Raji (cell line): Measurements from ENCODE around the gene ZNF837.

ENCODE experiments used
- POLR2A ChIP-seq: IDR thresholded peaks from 2 replicates; pipeline ENCODE4 v1.6.1; 2011; ENCODE audit warnings: low read depth, low read length, control low read depth; ENCODE audit not compliant: insufficient read depth

The ZNF837 gene

GRCh38 chr19:58380662-58381459 lies at the start of gene ZNF837:
ZNF837 (minus strand) TSS chr19:58381030; CDS start chr19:58369332, 11,698 bp downstream.
- peak; percentile 47 for TF ChIP-seq POLR2A

DNA sequence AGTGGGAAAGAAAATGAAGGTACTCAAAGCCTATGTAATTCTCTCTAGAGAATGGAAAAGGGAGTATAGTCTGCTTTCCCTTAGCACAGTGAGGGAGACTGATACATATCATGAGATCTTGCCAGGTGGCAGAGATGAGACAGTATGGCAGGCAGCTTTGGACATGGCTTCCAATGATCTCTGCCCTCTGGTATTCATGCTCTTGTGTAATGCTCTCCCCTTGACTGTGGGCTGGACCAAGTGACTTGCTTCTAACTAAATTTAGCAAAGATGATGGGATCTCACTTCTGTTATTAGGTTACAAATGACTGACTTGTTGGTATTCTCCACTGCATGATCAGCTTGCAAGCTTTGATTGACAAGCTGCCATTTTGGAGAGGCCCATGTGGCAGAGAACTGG lies 48.9 kb upstream of the ZNF837 start:
- TF ChIP-seq POLR2A = no peak

DNA sequence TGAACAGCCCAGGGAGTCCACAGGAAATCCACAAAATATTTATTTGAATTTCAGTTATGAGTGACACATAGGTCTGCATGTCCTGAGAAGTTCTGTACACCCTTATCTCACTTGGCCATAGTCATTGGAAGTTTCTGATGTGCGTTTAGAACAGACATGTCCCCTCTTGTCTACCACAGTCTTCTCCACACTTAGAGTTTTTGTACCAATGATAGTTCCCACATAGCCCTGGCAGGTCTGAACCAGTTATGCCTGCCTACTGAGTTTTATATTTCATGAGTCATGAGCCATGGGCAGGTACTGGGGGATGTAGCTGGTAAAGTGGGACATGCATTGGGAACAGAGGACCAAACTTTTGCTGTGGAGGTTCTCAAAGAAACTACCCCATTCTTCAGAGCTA lies 47.8 kb upstream of the ZNF837 start:
- no peak for TF ChIP-seq POLR2A

GRCh38 chr19:58417071-58417470 lies 36.2 kb upstream of the ZNF837 start:
- TF ChIP-seq POLR2A = no peak

DNA sequence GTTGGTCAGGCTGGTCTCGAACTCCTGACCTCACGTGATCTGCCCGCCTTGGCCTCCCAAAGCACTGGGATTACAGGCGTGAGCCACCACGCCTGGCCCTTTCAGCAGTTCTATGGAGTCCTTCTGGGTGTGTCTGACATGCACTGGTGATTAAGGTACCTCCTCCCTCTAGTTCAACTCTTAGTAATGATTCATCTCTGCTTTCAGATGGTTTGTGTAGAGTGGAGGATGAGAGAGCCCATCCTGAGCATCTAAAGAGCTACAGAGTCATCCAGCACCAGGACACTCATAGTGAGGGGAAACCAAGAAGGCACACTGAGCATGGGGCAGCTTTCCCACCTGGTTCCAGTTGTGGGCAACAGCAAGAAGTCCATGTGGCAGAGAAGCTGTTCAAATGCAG lies 35.8 kb upstream of the ZNF837 start:
- no peak for TF ChIP-seq POLR2A

DNA sequence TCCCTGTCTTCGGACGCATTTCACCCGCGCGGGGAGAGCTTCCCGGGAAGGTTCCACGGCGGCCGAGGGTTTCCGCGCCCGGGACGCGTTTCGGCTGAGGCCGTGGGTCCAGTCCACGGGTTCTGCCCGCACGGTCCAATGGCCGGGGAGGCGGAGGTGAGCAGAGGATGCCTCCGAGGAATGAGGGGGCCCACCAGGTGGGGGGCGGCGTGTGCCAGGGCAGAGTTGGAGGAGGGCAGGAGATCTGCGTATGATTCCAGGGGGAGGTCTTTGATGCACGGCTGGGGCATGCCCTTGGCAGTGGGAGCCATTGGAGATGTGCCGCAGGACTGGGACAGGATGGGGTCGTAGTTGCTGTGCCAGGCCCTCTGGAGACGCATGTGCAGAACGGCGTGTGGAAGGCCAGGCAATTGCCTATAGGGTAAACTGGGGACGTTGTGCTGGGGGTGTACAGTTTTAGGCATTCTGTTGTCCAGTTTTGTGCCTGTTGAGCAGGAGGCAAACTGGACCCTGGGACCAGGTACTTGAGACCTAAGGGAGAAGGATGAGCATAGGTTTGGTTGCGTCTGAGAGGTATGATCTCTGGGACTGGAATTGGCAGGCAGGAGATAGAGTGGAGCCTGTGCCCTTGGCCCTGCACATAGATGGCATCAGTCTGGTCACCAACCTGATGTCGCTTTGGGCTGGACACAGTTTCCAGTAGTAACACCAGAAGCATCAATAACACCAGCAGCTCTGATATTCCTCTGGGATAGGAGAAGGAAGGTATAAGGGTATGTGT lies 28.4 kb upstream of the ZNF837 start:
- TF ChIP-seq POLR2A = no peak

GRCh38 chr19:58408152-58409009 lies 27.6 kb upstream of the ZNF837 start, which contains the start of gene ZNF584:
ZNF584 (plus strand) TSS chr19:58408649; CDS start chr19:58409148, 499 bp downstream.
- TF ChIP-seq POLR2A = peak; percentile 98

GRCh38 chr19:58407658-58408151 lies 26.9 kb upstream of the ZNF837 start:
- TF ChIP-seq POLR2A = no peak

- TF ChIP-seq POLR2A = peak; percentile 29
Measured at GRCh38 chr19:58406818-58407657, 26.2 kb upstream of the ZNF837 start.

DNA sequence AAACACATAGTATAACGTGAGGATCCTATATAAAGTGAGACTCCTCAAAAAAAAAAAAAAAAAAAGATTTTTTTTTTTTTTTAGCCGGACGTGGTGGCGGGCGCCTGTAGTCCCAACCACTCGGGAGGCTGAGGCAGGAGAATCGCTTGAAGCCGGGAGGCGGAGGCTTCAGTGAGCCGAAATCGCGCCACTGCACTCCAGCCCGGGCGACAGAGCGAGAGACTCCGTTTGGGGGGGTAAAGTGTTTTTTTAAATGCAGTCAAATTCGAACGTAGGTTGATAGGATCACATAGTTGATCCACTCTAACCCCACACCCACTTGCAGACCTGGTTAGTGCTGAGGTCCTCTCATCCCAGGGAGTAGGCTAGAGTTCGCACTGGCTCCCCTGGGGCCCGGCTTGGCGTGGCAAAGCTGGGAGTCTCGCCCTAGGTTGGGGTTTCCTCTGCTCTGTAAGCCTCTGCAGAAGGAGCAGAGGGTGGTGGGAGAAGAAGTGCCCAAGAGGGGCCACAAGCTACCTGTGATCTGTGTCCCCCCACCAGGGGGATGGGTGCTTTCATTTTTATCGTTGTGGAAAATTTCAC lies 21.1 kb upstream of the ZNF837 start:
- TF ChIP-seq POLR2A = no peak

- TF ChIP-seq POLR2A = peak; percentile 96
Measured at GRCh38 chr19:58400916-58401839, 20.3 kb upstream of the ZNF837 start.

- TF ChIP-seq POLR2A = no peak
Measured at GRCh38 chr19:58400316-58400915, 19.6 kb upstream of the ZNF837 start.

DNA sequence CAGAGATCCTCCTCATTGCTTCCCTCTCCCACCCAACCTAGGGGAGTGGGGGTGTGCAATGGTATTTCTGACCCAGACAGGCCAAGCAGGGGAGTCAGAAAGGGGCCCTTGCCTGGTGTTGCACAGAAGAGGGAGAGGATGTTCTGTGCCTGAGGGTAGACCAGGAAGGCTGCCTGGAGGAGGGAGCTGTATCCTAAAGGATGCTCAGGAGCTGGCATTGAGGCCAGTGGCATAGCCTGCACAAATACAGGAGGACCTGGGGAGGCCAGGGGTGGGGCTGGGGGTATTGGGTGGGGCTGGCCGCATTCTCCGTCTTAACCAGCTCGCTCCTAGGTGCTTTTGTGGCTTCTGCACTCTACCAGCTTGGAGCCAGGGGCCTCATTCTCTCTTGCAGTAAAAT lies 19.1 kb upstream of the ZNF837 start:
- TF ChIP-seq POLR2A = no peak

DNA sequence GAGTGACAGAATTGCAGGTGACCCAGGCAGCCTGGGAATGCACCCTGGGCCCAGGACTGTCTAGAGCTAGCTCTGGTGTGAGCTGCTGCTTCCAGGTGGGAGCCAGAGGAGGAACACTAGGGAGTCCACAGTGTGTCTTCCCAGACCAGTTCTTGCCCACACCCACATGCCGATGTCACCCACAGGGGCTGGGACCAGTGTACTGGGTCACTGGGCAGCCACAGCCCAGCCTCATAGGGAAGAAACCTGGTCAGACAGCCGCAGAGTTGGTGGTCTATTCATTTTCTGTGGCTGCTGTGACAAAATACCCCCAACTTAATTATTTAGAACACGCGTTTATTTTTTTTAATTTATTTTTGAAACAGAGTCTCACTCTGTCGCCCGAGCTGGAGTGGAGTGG lies 17.7 kb upstream of the ZNF837 start:
- TF ChIP-seq POLR2A = no peak
